Fibroblast of lung (primary cell): ENCODE data around the gene ANKS1B. TPM values are rescaled to one million over a fixed set of nuclear protein-coding genes. Genes with fewer than 3 reads are reported as not detected.

ENCODE experiments used
- DNase-seq, 2 donors: peaks; one replicate each; pipeline versions ENCODE4 v3.0.0 to v3.0.0-alpha.2; 2010; ENCODE audit warnings: low read depth in 2 of 2
- H2AFZ ChIP-seq: 2 replicates; pipeline ENCODE4 v1.5.1; 2012; ENCODE audit warnings: low read length, control low read depth, inconsistent platforms
- H3K27ac ChIP-seq: 2 replicates; pipeline ENCODE4 v1.5.1; 2011; ENCODE audit warnings: low read length, control low read depth; ENCODE audit not compliant: insufficient read depth
- H3K27me3 ChIP-seq: 2 replicates; pipeline ENCODE4 v1.5.1; 2011; ENCODE audit warnings: mild to moderate bottlenecking, low read length; ENCODE audit not compliant: control insufficient read depth, insufficient read depth
- H3K36me3 ChIP-seq: 2 replicates; pipeline ENCODE4 v1.5.1; 2011; ENCODE audit warnings: low read length; ENCODE audit not compliant: control insufficient read depth, insufficient read depth
- H3K4me1 ChIP-seq: 2 replicates; pipeline ENCODE4 v1.5.1; 2011; ENCODE audit warnings: low read length; ENCODE audit not compliant: control insufficient read depth, insufficient read depth; ENCODE audit errors: extremely low read depth
- H3K4me2 ChIP-seq: 2 replicates; pipeline ENCODE4 v1.5.1; 2011; ENCODE audit warnings: low read length, control low read depth; ENCODE audit not compliant: insufficient read depth; ENCODE audit errors: extremely low read depth
- H3K4me3 ChIP-seq, 4 experiments: fragments of 200-600 bp in 1 of 4; sonication (generic) in 1 of 4; replicated peaks in 1 of 4; 2 replicates each; pipeline ENCODE4 v1.5.1; 2011 to 2016; ENCODE audit warnings: low read length in 4 of 4, low read depth in 3 of 4, mild to moderate bottlenecking in 3 of 4, control low read depth in 2 of 4, inconsistent platforms in 1 of 4, mixed read lengths in 1 of 4; ENCODE audit not compliant: insufficient read depth in 1 of 4; ENCODE audit errors: control extremely low read depth in 1 of 4
- H3K79me2 ChIP-seq: 2 replicates; pipeline ENCODE4 v1.5.1; 2012; ENCODE audit warnings: mild to moderate bottlenecking, low read length, inconsistent platforms; ENCODE audit not compliant: control insufficient read depth, insufficient read depth
- H3K9ac ChIP-seq: 2 replicates; pipeline ENCODE4 v1.5.1; 2011; ENCODE audit warnings: mild to moderate bottlenecking, low read length, control low read depth; ENCODE audit not compliant: insufficient read depth
- H3K9me3 ChIP-seq: 2 replicates; pipeline ENCODE4 v1.5.1; 2012; ENCODE audit warnings: low read depth, low read length; ENCODE audit not compliant: control insufficient read depth, insufficient read depth
- H4K20me1 ChIP-seq: 2 replicates; pipeline ENCODE4 v1.5.1; 2011; ENCODE audit warnings: low read length; ENCODE audit not compliant: control insufficient read depth, insufficient read depth; ENCODE audit errors: extremely low read depth
- EZH2 ChIP-seq: IDR thresholded peaks from 2 replicates; pipeline ENCODE4 v1.5.1; 2012; ENCODE audit warnings: low read length, control low read depth, mild to moderate bottlenecking; ENCODE audit errors: missing control alignments
- polyA plus RNA-seq, 2 donors: library from polyadenylated mRNA; depleted of rRNA in 1 of 2; stranded (reverse) in 1 of 2; unstranded in 1 of 2; fragments of >200 nt; gene quantifications; 2 replicates each; pipeline ENCODE4 v1.2.1, GENCODE V29; 2011 to 2012; ENCODE audit warnings: missing spikeins in 1 of 2
- total RNA-seq: library from RNA; depleted of rRNA; stranded (reverse); fragments of >200 nt; gene quantifications from 2 replicates; pipeline ENCODE4 v1.2.1, GENCODE V29; 2014
- TF ChIP-seq, protein P1 (sequence below), 2 donors: IDR thresholded peaks in 1 of 2; conservative IDR thresholded peaks in 1 of 2; 1 replicate in 1 of 2; 2 replicates in 1 of 2; pipeline ENCODE4 v1.5.1; 2011 to 2012; ENCODE audit warnings: low read length in 2 of 2, control low read depth in 1 of 2, inconsistent platforms in 1 of 2, low read depth in 1 of 2, mild to moderate bottlenecking in 1 of 2

ANKS1B gene
- total and polyA plus RNA-seq, 2 donors (not counting 1 experiment from before 2014, with no cell fraction given): 0.11 to 0.83 TPM

DNA sequence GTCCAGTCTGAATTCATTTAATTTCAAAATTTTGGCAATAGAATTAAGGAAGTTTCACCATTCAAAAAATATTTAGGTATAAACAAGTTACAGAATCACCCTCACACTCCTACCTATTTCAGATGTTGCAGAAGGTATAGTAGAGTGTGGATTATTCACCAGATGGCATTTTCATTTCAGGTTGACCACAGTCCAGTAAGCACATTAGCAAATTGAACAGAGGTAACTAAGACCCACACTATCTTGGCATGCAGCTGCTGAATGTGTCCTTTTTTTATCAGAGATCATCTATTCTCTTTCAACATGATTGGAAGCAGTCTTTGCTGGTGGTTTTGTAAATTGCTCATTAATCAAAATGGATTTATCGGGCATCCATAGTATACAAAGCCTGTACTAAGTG lies 488.9 kb downstream of the ANKS1B start:
- no peaks in the 10 kb centered on the region for H3K4me1 ChIP-seq
- TF ChIP-seq, protein P1, sequence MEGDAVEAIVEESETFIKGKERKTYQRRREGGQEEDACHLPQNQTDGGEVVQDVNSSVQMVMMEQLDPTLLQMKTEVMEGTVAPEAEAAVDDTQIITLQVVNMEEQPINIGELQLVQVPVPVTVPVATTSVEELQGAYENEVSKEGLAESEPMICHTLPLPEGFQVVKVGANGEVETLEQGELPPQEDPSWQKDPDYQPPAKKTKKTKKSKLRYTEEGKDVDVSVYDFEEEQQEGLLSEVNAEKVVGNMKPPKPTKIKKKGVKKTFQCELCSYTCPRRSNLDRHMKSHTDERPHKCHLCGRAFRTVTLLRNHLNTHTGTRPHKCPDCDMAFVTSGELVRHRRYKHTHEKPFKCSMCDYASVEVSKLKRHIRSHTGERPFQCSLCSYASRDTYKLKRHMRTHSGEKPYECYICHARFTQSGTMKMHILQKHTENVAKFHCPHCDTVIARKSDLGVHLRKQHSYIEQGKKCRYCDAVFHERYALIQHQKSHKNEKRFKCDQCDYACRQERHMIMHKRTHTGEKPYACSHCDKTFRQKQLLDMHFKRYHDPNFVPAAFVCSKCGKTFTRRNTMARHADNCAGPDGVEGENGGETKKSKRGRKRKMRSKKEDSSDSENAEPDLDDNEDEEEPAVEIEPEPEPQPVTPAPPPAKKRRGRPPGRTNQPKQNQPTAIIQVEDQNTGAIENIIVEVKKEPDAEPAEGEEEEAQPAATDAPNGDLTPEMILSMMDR (conservative IDR thresholded peaks at IDR 0.05 in 1 of 2, IDR thresholded peaks at IDR 0.05 in 1 of 2; ENCODE audit: low read depth in 1 of 2, low read length in 2 of 2): no peak
- no peak for TF ChIP-seq EZH2
- DNase-seq: no peak
- H3K9ac ChIP-seq: no peak overlapping the region
- no peak overlapping the region for H3K4me3 ChIP-seq
- no peak overlapping the region for H2AFZ ChIP-seq
- H3K79me2 ChIP-seq: no peaks in the 10 kb centered on the region
- H4K20me1 ChIP-seq: no peaks in the 10 kb centered on the region
- no peaks in the 10 kb centered on the region for H3K27me3 ChIP-seq
- H3K4me2 ChIP-seq: no peak overlapping the region
- H3K36me3 ChIP-seq: no peaks in the 10 kb centered on the region
- H3K27ac ChIP-seq: no peak overlapping the region
- H3K9me3 ChIP-seq: no peaks in the 10 kb centered on the region

DNA sequence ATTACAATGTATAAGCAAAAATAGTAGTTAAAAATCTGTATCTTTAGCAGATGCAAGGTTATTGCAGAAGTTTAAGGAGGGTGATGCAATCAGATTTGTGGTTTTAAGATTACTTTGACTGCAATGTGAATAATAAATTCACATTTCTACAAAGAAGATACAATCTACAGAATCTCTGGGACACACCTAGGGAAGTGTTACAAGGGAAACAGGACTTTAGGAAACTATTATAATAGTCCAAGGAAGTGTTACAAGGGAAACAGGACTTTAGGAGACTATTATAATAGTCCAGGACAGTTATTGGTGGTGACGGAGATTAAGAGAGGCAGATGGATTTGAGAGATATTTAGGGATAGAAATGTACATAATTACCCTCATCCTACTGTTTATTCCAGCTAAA lies 491.5 kb downstream of the ANKS1B start:
- Histone ChIP-seq H3K79me2 (no peaks in the 10 kb centered on the region), H3K4me3 (no peak overlapping the region), H3K4me1 (no peaks in the 10 kb centered on the region), H3K36me3 (no peaks in the 10 kb centered on the region), H3K4me2 (no peak overlapping the region), H3K27ac (no peak overlapping the region), H2AFZ (no peak overlapping the region), H4K20me1 (no peaks in the 10 kb centered on the region), H3K27me3 (no peaks in the 10 kb centered on the region), H3K9me3 (no peaks in the 10 kb centered on the region), H3K9ac (no peak overlapping the region)
- DNase-seq: no peak
- TF ChIP-seq EZH2: no peak
- TF ChIP-seq, protein P1 (conservative IDR thresholded peaks at IDR 0.05 in 1 of 2, IDR thresholded peaks at IDR 0.05 in 1 of 2; ENCODE audit: low read depth in 1 of 2, low read length in 2 of 2): no peak

DNA sequence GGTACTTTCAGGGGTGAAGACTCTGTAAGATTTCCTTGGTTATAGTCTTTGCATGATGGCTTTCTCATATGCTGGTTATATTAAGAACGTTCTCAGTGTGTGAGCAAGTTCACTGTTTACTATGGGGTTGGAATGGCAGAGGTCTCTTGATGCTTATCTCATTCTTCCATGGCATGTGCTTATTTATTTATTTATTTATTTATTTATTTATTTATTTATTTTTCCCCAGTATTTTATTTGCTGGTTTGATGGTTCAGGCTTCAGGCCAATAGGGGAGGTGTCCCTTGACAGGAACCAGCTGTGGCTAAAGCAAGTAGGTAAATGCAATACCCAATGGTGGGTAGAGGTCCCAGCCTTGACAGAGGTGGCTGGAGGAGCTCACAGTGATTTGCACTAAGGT lies 498.5 kb downstream of the ANKS1B start:
- H3K27me3 ChIP-seq: no peaks in the 10 kb centered on the region
- no peak overlapping the region for H3K27ac ChIP-seq
- no peak overlapping the region for H2AFZ ChIP-seq
- TF ChIP-seq, protein P1 (conservative IDR thresholded peaks at IDR 0.05 in 1 of 2, IDR thresholded peaks at IDR 0.05 in 1 of 2; ENCODE audit: low read depth in 1 of 2, low read length in 2 of 2): no peak
- no peak for TF ChIP-seq EZH2
- H3K36me3 ChIP-seq: no peaks in the 10 kb centered on the region
- H3K4me3 ChIP-seq: no peak overlapping the region
- H3K79me2 ChIP-seq: no peaks in the 10 kb centered on the region
- H3K9me3 ChIP-seq: no peaks in the 10 kb centered on the region
- H3K4me2 ChIP-seq: no peak overlapping the region
- no peak overlapping the region for H3K9ac ChIP-seq
- no peaks in the 10 kb centered on the region for H3K4me1 ChIP-seq
- H4K20me1 ChIP-seq: no peaks in the 10 kb centered on the region
- no peak for DNase-seq
